ENCODE results near the gene RFX7. TPM values are rescaled to one million over a fixed set of nuclear protein-coding genes. Genes with fewer than 3 reads are reported as not detected.

The RFX7 gene
- total RNA-seq, 3 donors from 2014 or later: 8.3 to 14.8 (median 10.8) TPM

GRCh38 chr15:56045068-56045748 is 198.5 kb downstream of the RFX7 start:
- no peak overlapping the region for H3K4me3 ChIP-seq
- no peak for DNase-seq (ENCODE audit: low spot score in 2 of 2)
- intact Hi-C loops (cut with DNase I; ENCODE audit: low total_unique reads): no loop called here
- H3K36me3 ChIP-seq: no peaks in the 10 kb centered on the region
- H3K9me3 ChIP-seq: no peaks in the 10 kb centered on the region
- no peaks in the 10 kb centered on the region for H3K4me1 ChIP-seq
- no peak overlapping the region for H3K27ac ChIP-seq
- TF ChIP-seq POLR2A (IDR thresholded peaks at IDR 0.05) (no peak), CTCF (IDR thresholded peaks at IDR 0.05) (no peak), POLR2AphosphoS5 (IDR thresholded peaks at IDR 0.05) (no peak)
- H3K27me3 ChIP-seq: no peaks in the 10 kb centered on the region

- no peak overlapping the region for H3K4me3 ChIP-seq
- no peaks in the 10 kb centered on the region for H3K36me3 ChIP-seq
- intact Hi-C loops (cut with DNase I; ENCODE audit: low total_unique reads): no loop called here
- no peaks in the 10 kb centered on the region for H3K4me1 ChIP-seq
- DNase-seq (ENCODE audit: low spot score in 2 of 2): no peak
- H3K27me3 ChIP-seq: no peaks in the 10 kb centered on the region
- TF ChIP-seq POLR2AphosphoS5 (IDR thresholded peaks at IDR 0.05): no peak
- no peak for TF ChIP-seq CTCF (IDR thresholded peaks at IDR 0.05)
- H3K27ac ChIP-seq: peak overlapping the region; percentile 13 to 31
- H3K9me3 ChIP-seq: no peaks in the 10 kb centered on the region
These were observed 200.4 kb downstream of the RFX7 start for GRCh38 chr15:56042982-56043980.

GRCh38 chr15:56042498-56042897 is 201.2 kb downstream of the RFX7 start:
- Histone ChIP-seq H3K36me3 (no peaks in the 10 kb centered on the region), H3K4me1 (no peaks in the 10 kb centered on the region), H3K9me3 (no peaks in the 10 kb centered on the region), H3K27me3 (no peaks in the 10 kb centered on the region), H3K4me3 (no peak overlapping the region), H3K27ac (peak overlapping the region; percentile 13 to 31)
- DNase-seq (ENCODE audit: low spot score in 2 of 2): no peak
- TF ChIP-seq POLR2A (IDR thresholded peaks at IDR 0.05) (no peak), POLR2AphosphoS5 (IDR thresholded peaks at IDR 0.05) (no peak), CTCF (IDR thresholded peaks at IDR 0.05) (no peak)
- intact Hi-C loops (cut with DNase I; ENCODE audit: low total_unique reads): no loop called here

GRCh38 chr15:56042031-56042430 is 201.6 kb downstream of the RFX7 start:
- intact Hi-C loops (cut with DNase I; ENCODE audit: low total_unique reads): no loop called here
- H3K4me1 ChIP-seq: no peaks in the 10 kb centered on the region
- no peaks in the 10 kb centered on the region for H3K27me3 ChIP-seq
- no peak overlapping the region for H3K4me3 ChIP-seq
- no peak for DNase-seq (ENCODE audit: low spot score in 2 of 2)
- no peaks in the 10 kb centered on the region for H3K36me3 ChIP-seq
- no peak overlapping the region for H3K27ac ChIP-seq
- H3K9me3 ChIP-seq: no peaks in the 10 kb centered on the region
- TF ChIP-seq POLR2AphosphoS5 (IDR thresholded peaks at IDR 0.05) (no peak), CTCF (IDR thresholded peaks at IDR 0.05) (no peak)

Measured in breast epithelium (tissue), 4 donors.